SK-N-SH treated with all-trans-retinoic acid at 6 μM for 48 hours (cell line): ENCODE measurements around the gene FKBP3.

Source experiments
- ARNTL ChIP-seq: fragments of 450-650 bp; formaldehyde crosslinking; IDR thresholded peaks from 2 replicates; pipeline ENCODE4 v1.5.0; 2020; ENCODE audit warnings: low read depth, mild to moderate bottlenecking, moderate library complexity, borderline replicate concordance
- GLIS3 ChIP-seq: fragments of 250-450 bp; sonication (Bioruptor Pico); IDR thresholded peaks from 2 replicates; pipeline ENCODE4 v1.5.0; 2020; ENCODE audit warnings: mild to moderate bottlenecking, moderate library complexity
- OSR1 ChIP-seq: fragments of 250-450 bp; sonication (Bioruptor Pico); IDR thresholded peaks from 2 replicates; pipeline ENCODE4 v1.8.0; 2022; ENCODE audit warnings: moderate library complexity, mild to moderate bottlenecking, inconsistent platforms
- PPARA ChIP-seq: fragments of 250-450 bp; sonication (Bioruptor Pico); IDR thresholded peaks from 2 replicates; pipeline ENCODE4 v1.5.0; 2020; ENCODE audit warnings: mild to moderate bottlenecking, borderline replicate concordance
- SNAI2 ChIP-seq: fragments of 250-450 bp; sonication (Bioruptor Pico); IDR thresholded peaks from 2 replicates; pipeline ENCODE4 v1.5.0; 2020; ENCODE audit warnings: mild to moderate bottlenecking, moderate library complexity
- TOX ChIP-seq: fragments of 250-450 bp; sonication (Bioruptor Pico); IDR thresholded peaks from 2 replicates; pipeline ENCODE4 v1.8.0; 2021; ENCODE audit warnings: mild to moderate bottlenecking, moderate library complexity, borderline replicate concordance
- ZC3H10 ChIP-seq: fragments of 250-450 bp; sonication (Bioruptor Pico); IDR thresholded peaks from 2 replicates; pipeline ENCODE4 v1.5.1; 2021; ENCODE audit warnings: mild to moderate bottlenecking, moderate library complexity
- ZFP3 ChIP-seq: fragments of 250-450 bp; sonication (Bioruptor Pico); IDR thresholded peaks from 2 replicates; pipeline ENCODE4 v1.5.0; 2020; ENCODE audit warnings: mild to moderate bottlenecking, moderate library complexity
- ZNF70 ChIP-seq: fragments of 450-650 bp; formaldehyde crosslinking; IDR thresholded peaks from 2 replicates; pipeline ENCODE4 v1.5.0; 2020; ENCODE audit warnings: mild to moderate bottlenecking, moderate library complexity
- ZNF8 ChIP-seq: fragments of 450-650 bp; formaldehyde crosslinking; IDR thresholded peaks from 2 replicates; pipeline ENCODE4 v1.5.0; 2020; ENCODE audit warnings: mild to moderate bottlenecking, moderate library complexity
- TF ChIP-seq, protein P1 (sequence below): fragments of 250-450 bp; sonication (Bioruptor Pico); IDR thresholded peaks from 2 replicates; pipeline ENCODE4 v1.8.0; 2020; ENCODE audit warnings: mild to moderate bottlenecking, moderate library complexity, borderline replicate concordance
- TF ChIP-seq, protein P2 (sequence below): fragments of 250-450 bp; sonication (Bioruptor Pico); IDR thresholded peaks from 2 replicates; pipeline ENCODE4 v1.5.0; 2020; ENCODE audit warnings: mild to moderate bottlenecking, moderate library complexity
- TF ChIP-seq, protein P3 (sequence below): fragments of 250-450 bp; sonication (Bioruptor Pico); IDR thresholded peaks from 2 replicates; pipeline ENCODE4 v1.5.1; 2020; ENCODE audit warnings: low read depth, mild to moderate bottlenecking, moderate library complexity

DNA sequence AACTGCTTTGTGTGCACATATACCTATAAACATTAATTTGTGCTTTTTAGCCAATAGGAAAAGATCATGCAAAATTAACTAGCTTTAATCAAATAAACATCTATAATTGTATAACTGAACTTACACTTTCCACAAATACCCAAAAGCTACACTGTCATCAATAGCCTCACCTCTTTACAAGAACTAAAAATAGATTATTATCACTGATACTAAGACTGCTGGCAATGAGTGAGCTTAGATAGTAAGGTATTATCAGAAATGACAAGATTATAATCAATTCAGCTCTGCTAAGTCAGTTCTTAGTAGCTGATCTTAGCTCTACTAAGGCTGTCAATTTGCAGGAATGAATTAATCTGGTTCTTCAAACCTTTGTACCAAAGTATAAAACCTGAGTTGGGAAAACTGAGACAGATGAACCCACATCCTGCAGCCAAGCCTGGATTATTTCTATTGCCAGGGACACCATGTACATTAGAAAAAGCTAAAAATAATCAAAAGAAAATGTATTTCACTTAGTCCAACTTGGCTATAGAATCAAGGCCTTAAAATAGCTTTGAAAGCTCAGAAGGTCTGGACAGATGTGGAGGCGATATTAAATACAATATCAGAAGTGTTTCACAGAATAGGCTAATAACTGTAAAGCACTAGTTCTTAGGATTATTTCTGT, 5.2 kb downstream of the FKBP3 start:
- TF ChIP-seq, protein P1, sequence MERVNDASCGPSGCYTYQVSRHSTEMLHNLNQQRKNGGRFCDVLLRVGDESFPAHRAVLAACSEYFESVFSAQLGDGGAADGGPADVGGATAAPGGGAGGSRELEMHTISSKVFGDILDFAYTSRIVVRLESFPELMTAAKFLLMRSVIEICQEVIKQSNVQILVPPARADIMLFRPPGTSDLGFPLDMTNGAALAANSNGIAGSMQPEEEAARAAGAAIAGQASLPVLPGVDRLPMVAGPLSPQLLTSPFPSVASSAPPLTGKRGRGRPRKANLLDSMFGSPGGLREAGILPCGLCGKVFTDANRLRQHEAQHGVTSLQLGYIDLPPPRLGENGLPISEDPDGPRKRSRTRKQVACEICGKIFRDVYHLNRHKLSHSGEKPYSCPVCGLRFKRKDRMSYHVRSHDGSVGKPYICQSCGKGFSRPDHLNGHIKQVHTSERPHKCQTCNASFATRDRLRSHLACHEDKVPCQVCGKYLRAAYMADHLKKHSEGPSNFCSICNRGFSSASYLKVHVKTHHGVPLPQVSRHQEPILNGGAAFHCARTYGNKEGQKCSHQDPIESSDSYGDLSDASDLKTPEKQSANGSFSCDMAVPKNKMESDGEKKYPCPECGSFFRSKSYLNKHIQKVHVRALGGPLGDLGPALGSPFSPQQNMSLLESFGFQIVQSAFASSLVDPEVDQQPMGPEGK (CRISPR knock-in tag), result no peak
- no peak for TF ChIP-seq ZFP3 (CRISPR knock-in tag)
- no peak for TF ChIP-seq TOX (CRISPR knock-in tag)
- TF ChIP-seq ZC3H10 (CRISPR knock-in tag), result no peak
- TF ChIP-seq ARNTL (CRISPR knock-in tag), result no peak
- no peak for TF ChIP-seq OSR1 (CRISPR knock-in tag)
- TF ChIP-seq GLIS3, result no peak
- TF ChIP-seq PPARA, result no peak
- no peak for TF ChIP-seq ZNF70
- TF ChIP-seq ZNF8 (CRISPR knock-in tag), result no peak
- TF ChIP-seq, protein P2, sequence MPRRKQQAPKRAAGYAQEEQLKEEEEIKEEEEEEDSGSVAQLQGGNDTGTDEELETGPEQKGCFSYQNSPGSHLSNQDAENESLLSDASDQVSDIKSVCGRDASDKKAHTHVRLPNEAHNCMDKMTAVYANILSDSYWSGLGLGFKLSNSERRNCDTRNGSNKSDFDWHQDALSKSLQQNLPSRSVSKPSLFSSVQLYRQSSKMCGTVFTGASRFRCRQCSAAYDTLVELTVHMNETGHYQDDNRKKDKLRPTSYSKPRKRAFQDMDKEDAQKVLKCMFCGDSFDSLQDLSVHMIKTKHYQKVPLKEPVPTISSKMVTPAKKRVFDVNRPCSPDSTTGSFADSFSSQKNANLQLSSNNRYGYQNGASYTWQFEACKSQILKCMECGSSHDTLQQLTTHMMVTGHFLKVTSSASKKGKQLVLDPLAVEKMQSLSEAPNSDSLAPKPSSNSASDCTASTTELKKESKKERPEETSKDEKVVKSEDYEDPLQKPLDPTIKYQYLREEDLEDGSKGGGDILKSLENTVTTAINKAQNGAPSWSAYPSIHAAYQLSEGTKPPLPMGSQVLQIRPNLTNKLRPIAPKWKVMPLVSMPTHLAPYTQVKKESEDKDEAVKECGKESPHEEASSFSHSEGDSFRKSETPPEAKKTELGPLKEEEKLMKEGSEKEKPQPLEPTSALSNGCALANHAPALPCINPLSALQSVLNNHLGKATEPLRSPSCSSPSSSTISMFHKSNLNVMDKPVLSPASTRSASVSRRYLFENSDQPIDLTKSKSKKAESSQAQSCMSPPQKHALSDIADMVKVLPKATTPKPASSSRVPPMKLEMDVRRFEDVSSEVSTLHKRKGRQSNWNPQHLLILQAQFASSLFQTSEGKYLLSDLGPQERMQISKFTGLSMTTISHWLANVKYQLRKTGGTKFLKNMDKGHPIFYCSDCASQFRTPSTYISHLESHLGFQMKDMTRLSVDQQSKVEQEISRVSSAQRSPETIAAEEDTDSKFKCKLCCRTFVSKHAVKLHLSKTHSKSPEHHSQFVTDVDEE (CRISPR knock-in tag), result no peak
- TF ChIP-seq, protein P3, sequence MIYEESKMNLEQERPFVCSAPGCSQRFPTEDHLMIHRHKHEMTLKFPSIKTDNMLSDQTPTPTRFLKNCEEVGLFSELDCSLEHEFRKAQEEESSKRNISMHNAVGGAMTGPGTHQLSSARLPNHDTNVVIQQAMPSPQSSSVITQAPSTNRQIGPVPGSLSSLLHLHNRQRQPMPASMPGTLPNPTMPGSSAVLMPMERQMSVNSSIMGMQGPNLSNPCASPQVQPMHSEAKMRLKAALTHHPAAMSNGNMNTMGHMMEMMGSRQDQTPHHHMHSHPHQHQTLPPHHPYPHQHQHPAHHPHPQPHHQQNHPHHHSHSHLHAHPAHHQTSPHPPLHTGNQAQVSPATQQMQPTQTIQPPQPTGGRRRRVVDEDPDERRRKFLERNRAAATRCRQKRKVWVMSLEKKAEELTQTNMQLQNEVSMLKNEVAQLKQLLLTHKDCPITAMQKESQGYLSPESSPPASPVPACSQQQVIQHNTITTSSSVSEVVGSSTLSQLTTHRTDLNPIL (CRISPR knock-in tag), result no peak
- TF ChIP-seq SNAI2 (CRISPR knock-in tag), result no peak
